MCF 10A (cell line): Measurements from ENCODE around the gene CENPW. TPM values are rescaled to one million over a fixed set of nuclear protein-coding genes. Genes with fewer than 3 reads are reported as not detected.

Experiments
- BruUV-seq: library from RNA; stranded (reverse); fragments of 400-500 nt; replicated peaks from 2 replicates; lab custom pipeline; 2021; lab: Mats Ljungman, UMichigan
- CTCF ChIA-PET: fragments of 300-600 bp; sonication (Branson Sonifier 250); formaldehyde crosslinking; extraction: SDS; loops from one replicate; lab custom pipeline; 2021; ENCODE audit warnings: antibody characterized with exemption, inconsistent platforms; lab: Yijun Ruan, JAX
- POLR2A ChIA-PET: fragments of 300-600, 350-650 bp; sonication (Branson Sonifier 250); formaldehyde crosslinking; extraction: SDS; loops from one replicate; lab custom pipeline; 2020; ENCODE audit warnings: antibody characterized with exemption, inconsistent platforms; lab: Yijun Ruan, JAX
- DNase-seq: peaks from one replicate; pipeline ENCODE4 v3.0.0-alpha.2; 2018; ENCODE audit not compliant: unreplicated experiment
- H3K27ac Mint-ChIP-seq: one replicate; pipeline ENCODE4 v1.8.0; 2022; ENCODE audit warnings: mild to moderate bottlenecking, low read depth, mixed read lengths; ENCODE audit not compliant: unreplicated experiment
- H3K27me3 Mint-ChIP-seq: one replicate; pipeline ENCODE4 v1.8.0; 2022; ENCODE audit warnings: mixed read lengths; ENCODE audit not compliant: insufficient read depth, unreplicated experiment
- H3K36me3 Mint-ChIP-seq: one replicate; pipeline ENCODE4 v1.8.0; 2022; ENCODE audit warnings: mild to moderate bottlenecking, moderate library complexity, mixed read lengths; ENCODE audit not compliant: insufficient read depth, unreplicated experiment
- H3K4me1 Mint-ChIP-seq: one replicate; pipeline ENCODE4 v1.8.0; 2022; ENCODE audit warnings: mixed read lengths; ENCODE audit not compliant: insufficient read depth, unreplicated experiment
- H3K4me3 Mint-ChIP-seq: one replicate; pipeline ENCODE4 v1.8.0; 2022; ENCODE audit warnings: mild to moderate bottlenecking, moderate library complexity, mixed read lengths; ENCODE audit not compliant: unreplicated experiment
- H3K9me3 Mint-ChIP-seq: one replicate; pipeline ENCODE4 v1.8.0; 2022; ENCODE audit warnings: mixed read lengths; ENCODE audit not compliant: unreplicated experiment
- CTCF ChIP-seq: fragments of 200-600 bp; IDR thresholded peaks from one replicate; pipeline ENCODE4 v1.8.0; 2022; ENCODE audit warnings: antibody characterized with exemption, mild to moderate bottlenecking; ENCODE audit not compliant: unreplicated experiment
- intact Hi-C: fragments of 100-400 bp; cut with micrococcal nuclease; formaldehyde crosslinking; loops from 2 replicates; pipeline ENCODE4 v1.14.1; 2022
- total RNA-seq: library from RNA; stranded (reverse); gene quantifications from 2 replicates; pipeline ENCODE4 v1.2.3, GENCODE V29; 2022

Gene CENPW
- total RNA-seq, 1 experiment from 2014 or later = 31.1 TPM

GRCh38 chr6:126361832-126362440 lies 22.0 kb downstream of the CENPW start:
- BruUV-seq = no TSS peak
- intact Hi-C loops = loop anchor here (1.0 kb wide), 1 partner anchor 759 kb away; no protein-coding TSS in a partner anchor
- no peaks in the 10 kb centered on the region for H3K9me3 Mint-ChIP-seq
- POLR2A ChIA-PET = no interaction called here
- H3K4me3 Mint-ChIP-seq = no peak overlapping the region
- H3K36me3 Mint-ChIP-seq = no peaks in the 10 kb centered on the region
- H3K27ac Mint-ChIP-seq = no peak overlapping the region
- H3K4me1 Mint-ChIP-seq = no peaks in the 10 kb centered on the region
- no peak for DNase-seq
- TF ChIP-seq CTCF = no peak
- CTCF ChIA-PET = interaction anchor here (0.6 to 1.8 kb wide), 8 partner anchors 11 to 1929 kb away, joined by 3 to 5 read pairs (median 3); no protein-coding TSS in a partner anchor
- no peaks in the 10 kb centered on the region for H3K27me3 Mint-ChIP-seq

DNA sequence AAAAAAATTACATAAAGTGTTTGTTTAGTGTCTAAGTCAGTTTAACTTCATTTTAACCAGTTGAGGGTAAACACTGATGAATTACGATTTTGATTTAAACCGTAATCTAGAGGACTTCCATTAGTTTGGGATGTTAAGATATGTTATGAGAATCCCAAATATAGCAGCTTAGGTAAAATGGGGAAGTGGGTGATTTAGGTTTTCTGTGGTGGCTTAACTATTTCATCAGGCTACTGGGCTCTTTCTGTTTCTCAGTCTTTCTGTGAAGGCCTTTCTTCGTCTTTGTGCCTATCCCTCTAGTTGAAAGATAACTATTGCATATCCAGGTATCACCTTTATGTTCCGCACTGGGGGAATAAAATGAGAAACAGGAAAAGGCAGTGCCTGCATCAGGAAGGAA lies 27.9 kb downstream of the CENPW start:
- Mint-ChIP-seq H3K4me3 (no peak overlapping the region), H3K27ac (no peak overlapping the region), H3K27me3 (no peaks in the 10 kb centered on the region), H3K4me1 (no peaks in the 10 kb centered on the region), H3K9me3 (no peaks in the 10 kb centered on the region), H3K36me3 (no peaks in the 10 kb centered on the region)
- POLR2A ChIA-PET = no interaction called here
- intact Hi-C loops = no loop called here
- CTCF ChIA-PET = interaction anchor here (0.7 kb wide), 1 partner anchor 227 kb away, joined by 3 read pairs; no protein-coding TSS in a partner anchor
- TF ChIP-seq CTCF = no peak
- no TSS peak for BruUV-seq
- no peak for DNase-seq

GRCh38 chr6:126372626-126373025 lies 32.7 kb downstream of the CENPW start:
- Mint-ChIP-seq H3K27ac (no peak overlapping the region), H3K27me3 (no peaks in the 10 kb centered on the region), H3K4me1 (no peaks in the 10 kb centered on the region), H3K36me3 (no peaks in the 10 kb centered on the region), H3K9me3 (no peaks in the 10 kb centered on the region), H3K4me3 (no peak overlapping the region)
- ChIA-PET POLR2A (no interaction called here), CTCF (no interaction called here)
- intact Hi-C loops = loop anchor here (10.0 kb wide), 1 partner anchor 532 kb away; no protein-coding TSS in a partner anchor
- BruUV-seq = no TSS peak
- TF ChIP-seq CTCF = no peak
- DNase-seq = no peak

DNA sequence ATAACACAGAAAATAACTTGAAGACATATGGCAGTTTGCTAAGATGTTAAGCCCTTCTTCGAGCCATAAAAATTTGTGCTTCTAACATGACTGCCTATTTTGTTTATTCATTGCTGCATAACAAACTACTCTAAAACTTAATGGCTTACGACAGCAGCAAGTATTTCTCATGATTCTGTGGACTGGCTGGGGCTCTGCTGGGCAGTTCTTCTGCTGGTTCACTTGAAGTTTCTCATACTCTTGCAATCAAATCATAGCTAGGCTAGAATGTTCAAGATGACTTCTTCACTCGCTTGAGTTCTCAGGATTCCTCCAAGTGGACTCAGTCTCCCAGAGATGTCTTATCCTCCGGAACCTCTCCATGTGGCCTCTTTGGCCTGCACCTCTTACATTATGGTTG lies 33.4 kb downstream of the CENPW start:
- no peak overlapping the region for H3K4me3 Mint-ChIP-seq
- no peak for DNase-seq
- no peaks in the 10 kb centered on the region for H3K36me3 Mint-ChIP-seq
- H3K4me1 Mint-ChIP-seq = no peaks in the 10 kb centered on the region
- H3K27ac Mint-ChIP-seq = no peak overlapping the region
- H3K27me3 Mint-ChIP-seq = no peaks in the 10 kb centered on the region
- intact Hi-C loops = loop anchor here (10.0 kb wide), 1 partner anchor 531 kb away; no protein-coding TSS in a partner anchor
- ChIA-PET POLR2A (no interaction called here), CTCF (interaction anchor here (1.2 kb wide), 1 partner anchor 11 kb away, joined by 3 read pairs; no protein-coding TSS in a partner anchor)
- no peak for TF ChIP-seq CTCF
- H3K9me3 Mint-ChIP-seq = no peaks in the 10 kb centered on the region
- BruUV-seq = no TSS peak
